Islet precursor cell (in vitro differentiated cells): Measurements from ENCODE around the gene ATXN3L.

Experiments used
- DNase-seq: peaks from one replicate; pipeline ENCODE4 v3.0.0-alpha.2; 2018

Gene ATXN3L

DNA sequence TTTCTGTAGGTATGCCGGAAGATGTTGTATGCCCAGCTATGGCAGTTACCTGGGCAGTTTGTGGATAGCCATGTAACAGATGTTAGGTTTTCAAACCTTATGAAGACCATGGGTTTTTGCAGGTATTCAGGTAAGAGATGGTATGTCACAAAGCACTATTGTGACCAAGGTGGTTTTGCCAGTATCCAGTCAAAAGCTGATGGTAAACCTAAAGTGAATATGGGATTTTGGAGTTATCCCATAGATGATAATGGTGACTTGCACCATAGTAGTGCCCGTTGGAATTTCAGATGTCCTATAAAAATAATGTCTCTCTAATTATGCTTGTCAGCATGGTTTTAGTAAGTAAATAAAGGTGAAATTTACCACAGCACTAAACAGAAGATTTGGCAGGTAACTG is at the start of gene ATXN3L:
Gene ATXN3L, minus strand, starts transcription at position 101 of the 400 bp plus-strand sequence. CDS start 119 bp downstream, outside the sequence.
- DNase-seq: no peak

DNA sequence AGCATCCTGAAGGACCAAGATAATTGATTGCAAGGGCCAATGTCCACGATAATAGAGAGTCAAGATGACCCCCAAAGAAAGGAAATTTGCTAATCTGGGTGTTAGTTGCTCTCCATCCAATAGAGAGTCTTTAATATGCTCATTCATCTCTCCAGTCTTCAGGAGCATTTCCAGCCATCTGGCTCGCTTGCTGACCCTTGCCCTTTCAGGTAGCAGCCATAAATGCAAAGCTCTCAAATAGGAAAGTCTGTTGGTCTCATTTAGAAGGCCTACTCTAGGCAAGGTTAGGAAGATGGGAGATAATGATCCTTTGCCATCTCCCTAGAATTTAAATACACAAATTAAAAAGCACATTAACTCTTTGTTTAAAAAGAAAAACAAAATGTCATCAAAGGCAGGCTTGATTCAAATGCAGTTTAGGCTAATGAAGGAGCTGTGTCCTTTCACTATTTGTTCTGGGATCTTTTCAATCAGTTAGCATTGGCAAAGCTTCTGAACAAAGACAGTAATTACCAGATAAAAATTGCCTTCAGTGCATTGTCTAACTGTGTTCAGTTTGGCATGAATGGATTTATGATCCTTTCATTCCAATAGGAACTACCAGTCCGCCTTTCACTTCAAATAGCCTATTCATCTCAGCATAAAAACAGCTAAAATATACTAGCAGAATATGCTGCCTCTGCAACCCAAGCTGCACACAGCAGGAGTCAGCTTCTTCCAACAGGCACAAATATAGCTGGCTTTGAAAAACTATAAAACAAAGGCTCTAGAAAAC is 49.6 kb upstream of the ATXN3L start:
- no peak for DNase-seq

DNA sequence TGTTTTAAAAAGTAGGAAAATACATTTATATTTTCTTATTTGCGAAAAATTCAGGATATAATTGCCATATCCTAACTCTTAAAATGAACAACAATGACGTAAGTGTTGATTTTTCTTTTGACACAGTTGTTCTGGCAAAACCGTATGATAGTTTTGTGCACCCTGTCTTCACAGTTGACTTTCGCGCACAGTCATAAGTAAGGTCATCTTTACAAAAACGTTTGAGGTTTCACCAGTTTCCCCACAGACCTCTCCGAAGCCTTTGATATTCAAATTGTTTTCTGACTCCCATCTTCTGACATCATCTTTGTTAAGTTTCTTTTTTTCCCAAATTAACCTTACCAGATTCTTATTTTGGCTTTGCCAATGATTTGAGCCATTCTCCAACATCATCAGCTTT is 48.1 kb upstream of the ATXN3L start:
- DNase-seq: no peak

DNA sequence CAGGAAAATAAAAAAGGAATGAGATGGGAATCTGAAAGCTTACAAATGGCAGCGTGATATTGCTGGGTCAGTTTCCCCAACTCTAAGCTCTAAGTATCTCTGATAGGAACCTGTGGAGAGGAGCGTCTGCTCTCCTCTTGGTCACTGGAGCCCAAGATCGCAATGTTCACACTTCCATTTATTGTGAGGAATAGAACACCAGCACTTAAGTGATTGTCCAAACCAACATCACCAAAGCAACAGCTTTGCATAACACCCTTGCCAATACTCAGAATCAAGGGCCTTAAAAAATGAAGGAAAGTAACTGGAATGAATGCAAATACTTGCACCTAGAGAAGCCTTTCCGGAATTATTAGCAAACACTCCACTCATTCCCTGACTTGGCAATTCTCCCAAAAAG is 46.8 kb upstream of the ATXN3L start:
- no peak for DNase-seq

DNA sequence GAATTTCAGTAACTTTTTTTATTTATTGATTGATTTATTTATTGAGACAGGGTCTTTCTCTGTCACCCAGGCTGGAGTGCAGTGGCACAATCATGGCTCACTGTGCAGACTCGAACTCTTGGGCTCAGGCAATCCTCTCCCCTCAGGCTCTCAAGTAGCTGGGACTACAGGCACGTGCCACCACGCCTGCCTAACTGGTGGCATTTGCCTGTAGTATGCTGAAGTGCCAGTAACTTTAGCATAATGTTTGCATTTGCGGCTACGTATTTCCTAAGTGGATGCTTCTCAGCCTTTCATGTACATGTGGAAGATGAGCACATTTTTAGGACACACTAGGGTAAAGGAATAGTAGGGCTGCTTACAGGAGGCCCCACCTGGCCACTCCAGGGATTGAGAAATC is 45.3 kb upstream of the ATXN3L start:
- DNase-seq: no peak

DNA sequence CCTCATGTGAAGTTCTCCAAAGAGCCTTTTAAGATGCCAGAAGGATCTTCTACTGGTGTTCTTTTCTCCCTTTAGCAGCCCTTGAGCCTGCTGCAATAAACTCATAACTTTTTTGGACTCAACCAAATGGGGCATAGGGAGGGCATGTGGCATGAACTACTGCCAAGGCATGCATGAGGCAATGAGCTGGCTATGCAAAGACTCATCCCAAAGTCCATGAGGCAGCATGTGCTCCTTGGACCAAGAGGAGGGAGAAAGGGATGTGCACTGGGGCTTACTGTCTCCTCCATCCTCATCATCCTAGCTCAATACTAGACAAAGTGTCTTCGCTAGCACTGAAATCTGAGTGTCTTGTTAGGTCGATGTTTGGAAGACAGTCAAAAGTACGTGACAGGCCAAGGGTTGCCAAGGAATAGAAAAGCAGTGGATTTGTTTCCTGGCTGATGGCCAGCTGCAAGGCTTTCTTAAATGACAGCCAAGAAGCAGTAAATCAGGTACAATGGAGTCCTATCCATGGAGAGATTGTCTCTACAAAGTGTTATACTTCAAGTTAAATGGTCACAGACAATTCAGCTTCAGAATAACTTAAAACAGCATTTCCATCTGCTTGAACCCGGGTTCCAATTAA is 44.5 kb upstream of the ATXN3L start:
- DNase-seq: no peak

DNA sequence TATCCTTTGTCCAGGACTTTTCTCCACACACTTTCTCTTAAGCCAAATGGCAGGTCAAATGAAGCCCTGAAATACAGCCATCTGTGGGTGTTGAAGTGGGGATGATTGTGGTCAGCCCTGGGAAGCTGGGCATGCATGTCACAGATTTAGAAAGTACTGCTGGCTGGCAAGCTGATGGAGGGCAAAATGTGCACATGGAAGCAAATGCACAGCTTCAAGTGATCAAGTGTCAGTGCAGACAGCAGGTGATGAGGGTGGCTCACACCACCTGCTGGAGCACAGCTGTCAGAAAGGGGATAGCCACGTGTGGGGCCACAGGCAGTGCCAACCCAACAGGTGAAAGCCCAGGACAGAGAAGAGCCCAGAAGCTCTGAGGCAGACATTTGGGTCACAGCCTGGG is 40.3 kb upstream of the ATXN3L start:
- no peak for DNase-seq

DNA sequence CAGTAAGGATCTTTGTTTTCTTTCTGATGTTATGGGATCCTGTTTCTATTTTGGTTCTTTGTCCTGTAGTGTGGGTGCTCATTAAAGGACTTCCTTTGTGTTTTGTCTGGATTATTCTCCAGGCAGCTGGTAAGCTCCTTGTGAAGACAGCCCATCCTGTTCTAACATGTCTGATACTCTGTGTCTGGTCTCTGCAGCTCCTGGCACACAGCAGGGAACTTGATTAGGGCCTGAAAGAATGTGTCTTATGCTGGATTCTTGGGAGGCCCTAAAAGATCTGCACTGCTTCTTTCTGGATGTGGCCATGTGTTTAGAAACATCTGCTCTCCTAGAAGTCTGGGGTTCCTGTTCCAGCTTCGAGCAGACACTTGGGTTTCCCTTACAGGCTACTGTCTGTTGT is 38.1 kb upstream of the ATXN3L start:
- DNase-seq: peak; percentile 90

DNA sequence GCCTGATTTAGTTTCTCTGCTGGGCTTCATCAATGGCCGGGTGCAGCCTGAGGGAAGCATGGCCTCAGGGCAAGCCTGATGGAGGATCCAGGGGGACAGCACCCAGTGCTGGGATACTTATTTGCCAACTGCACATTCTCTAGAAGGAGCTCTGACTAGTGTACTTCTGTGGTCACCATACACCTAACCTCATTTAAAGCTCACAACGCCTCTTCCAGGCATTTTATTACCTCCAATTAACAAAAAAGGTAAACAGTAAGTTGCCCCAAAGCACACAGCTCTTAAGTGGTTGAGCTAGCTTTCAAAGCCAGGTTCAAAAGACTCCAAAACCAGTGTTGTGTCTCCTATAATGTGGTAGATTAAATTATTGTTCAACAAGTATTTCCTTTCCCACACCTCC is 26.8 kb upstream of the ATXN3L start:
- DNase-seq: no peak

DNA sequence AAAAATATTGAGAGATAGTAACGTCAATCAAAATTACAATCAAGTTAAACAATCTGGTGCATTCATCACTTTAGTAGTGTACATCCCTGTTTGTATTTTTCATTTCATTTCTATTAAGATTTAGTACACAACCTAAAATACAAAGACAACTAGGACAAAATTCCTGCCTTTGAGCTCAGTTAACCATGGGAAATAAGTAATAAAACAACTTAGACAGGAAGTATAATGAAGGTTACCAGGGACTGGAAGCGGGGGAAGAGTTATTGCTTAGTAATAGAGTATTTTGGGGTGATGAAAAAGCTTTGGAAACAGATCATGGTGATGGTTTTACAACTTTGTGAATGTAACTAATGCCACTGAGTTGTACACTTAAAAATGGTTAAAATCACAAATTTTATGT is 25.6 kb upstream of the ATXN3L start:
- DNase-seq: no peak

DNA sequence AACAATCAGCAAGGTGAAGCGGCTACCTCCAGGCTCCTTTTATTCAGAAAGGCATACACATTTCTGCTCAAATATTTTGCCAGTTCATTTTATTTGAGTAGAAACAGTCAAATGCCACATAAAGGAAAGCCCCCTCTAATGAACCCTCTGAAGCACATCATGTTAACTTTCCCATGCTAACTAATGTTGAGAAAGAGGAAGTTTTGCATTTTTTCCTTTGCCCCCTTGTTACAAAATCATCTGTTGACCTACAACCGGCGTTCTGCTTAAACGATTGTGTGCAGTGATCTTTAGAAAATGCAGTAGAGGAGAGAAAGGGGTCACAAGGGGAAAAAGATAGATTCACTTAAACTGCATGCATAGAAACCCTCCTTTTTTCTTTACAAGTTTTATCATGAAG is 25.2 kb upstream of the ATXN3L start:
- no peak for DNase-seq

DNA sequence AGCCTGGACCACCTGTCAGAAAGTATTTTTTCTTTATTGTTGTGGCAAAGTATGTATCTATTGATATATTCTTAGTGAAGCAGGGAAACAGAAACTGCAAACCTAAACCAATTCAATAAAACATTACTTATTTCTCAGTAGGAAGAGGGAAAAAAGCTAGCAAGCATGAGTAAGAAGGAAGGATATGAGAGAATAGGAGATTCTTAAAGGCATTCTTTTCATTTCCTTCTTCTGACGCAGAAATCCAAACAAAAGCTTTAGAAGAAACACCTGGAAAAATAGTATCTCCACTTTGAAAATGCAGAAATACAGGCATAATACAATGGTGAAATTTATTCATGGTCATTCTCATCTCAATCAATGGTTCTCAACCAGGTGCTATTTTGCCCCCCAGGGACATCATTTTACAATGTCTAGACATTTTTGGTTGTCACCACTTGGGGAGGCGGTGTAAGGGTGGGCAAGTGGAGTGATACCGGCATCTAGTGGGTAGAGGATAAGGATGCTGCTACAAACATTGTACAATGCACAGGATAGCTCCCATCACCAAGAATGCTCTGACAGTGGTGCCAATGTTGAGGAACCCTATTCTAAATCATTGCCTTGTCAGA is 21.7 kb upstream of the ATXN3L start:
- no peak for DNase-seq

DNA sequence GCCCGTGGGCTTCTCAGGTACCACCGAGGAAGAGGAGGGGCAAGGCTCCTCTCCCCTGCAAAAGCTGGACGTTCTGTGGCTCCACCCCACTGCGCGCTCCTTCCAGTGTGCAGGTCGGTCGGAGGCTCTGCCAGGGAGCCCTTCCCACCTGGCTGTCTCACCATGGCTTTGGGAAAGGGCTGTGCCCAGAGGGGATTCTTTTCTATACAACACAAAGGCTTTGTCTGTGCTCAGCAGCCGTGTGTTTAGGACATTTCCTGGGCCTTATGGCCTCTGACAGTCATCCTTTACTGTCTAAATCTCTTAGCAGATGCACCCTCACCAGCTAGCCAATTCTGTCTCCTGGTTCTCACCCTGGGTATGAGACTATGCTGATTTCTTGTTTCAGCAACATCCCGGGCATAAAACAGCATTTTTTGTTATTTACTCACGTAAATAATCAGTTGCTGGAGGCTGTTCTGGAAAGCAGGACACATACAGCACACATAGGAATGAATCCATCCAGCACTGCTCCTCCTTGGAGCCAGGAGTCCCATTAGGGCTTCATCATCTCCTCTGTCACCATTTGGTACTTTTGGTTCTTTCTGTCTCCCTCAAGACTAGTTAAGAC is 20.4 kb upstream of the ATXN3L start:
- DNase-seq: peak; percentile 72

DNA sequence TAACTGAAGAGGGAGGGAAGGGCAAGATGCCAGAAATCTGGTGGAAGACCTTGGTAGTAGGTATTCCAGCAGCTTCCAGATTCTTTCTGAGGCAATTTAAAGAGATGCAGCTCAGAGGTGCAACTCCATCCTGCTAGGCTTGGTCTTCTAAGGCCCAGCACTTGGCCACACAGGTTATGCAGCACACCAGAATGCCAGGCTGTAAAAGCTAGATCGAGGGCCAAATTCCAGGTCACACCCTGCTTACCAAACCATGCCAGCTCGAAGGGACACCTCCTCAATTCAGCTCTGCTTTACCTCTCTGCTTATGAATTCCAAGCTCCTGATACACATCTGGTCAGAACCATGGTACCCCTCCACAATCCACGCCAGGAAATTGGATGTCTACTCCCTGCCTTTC is 19.8 kb upstream of the ATXN3L start:
- no peak for DNase-seq

DNA sequence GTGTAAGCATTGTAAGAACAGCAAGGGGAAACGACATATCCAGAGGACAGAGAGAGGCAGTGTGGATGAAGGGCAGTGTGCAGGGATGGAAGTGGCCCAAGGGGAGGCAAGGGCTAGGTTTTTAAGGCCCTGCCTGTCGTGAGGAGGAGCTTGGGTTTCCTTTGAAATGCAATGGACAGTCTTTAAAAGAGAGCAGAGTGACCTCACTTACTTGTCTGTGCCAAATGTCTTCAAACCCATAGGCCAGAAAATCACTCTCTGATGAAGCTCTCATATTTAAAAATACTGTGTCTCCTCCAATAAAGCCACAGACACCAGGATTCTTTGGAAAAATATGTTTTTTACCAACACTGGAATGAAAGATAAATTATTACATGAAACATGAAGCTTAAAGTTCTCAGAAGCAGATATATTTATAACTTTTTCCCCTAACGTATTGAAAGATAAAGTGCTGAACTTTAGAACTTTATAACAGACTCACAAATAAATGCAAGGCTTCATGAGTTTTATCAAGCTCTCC is 19.2 kb upstream of the ATXN3L start:
- no peak for DNase-seq

DNA sequence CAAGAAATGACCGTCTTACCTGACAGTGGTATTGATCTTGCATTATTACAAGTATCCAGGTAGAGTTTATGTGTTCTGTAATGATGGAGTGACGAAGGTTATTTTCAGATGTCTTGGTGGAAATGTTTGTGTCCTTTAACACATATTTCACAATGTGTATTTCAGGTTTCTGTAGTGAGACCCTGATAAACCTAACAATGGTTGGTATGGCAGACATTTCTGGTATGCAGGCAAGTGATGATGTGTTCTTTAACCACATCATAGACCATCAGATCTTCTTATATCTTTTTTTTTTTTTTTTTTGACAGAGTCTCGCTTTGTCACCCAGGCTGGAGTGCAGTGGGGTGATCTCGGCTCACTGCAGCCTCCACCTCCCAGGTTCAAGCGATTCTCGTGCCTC is 14.6 kb upstream of the ATXN3L start:
- no peak for DNase-seq

DNA sequence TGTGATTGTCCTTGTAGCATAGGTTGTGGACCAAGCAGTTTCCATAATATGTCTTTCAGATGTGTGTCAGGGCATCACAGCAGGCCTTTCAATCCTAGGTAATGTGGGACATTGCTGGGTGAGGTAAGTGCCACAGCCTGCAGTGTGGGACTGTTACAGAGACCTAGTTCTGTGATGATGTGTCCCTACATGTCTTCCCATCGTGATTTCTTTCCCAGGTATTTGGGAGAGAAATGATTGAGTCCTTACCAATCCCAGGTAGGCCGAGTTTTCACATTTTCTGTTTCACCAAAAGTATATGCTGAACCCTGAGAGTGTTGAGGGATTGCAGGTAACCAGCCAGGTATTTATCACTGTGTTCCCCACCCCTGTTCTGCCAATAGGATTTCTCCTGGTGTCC is 10.6 kb upstream of the ATXN3L start:
- no peak for DNase-seq

DNA sequence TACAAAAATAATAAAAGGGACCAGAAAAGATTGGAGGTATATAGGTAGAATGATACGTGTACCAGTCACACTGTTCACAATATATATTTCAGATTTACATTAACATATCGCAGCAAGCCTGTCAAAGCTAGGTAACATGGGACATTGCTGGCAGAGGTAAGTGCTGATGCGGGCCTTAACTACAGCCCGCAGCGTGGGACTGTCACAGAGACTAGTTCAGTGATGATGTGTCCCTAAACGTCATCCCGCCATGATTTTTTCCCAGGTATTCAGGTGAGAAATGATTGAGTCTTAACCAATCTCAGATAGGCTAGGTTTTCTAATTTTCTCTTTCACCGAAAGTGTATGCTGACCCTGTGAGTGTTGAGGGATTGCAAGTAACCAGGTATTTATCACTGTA is 7.8 kb upstream of the ATXN3L start:
- no peak for DNase-seq

DNA sequence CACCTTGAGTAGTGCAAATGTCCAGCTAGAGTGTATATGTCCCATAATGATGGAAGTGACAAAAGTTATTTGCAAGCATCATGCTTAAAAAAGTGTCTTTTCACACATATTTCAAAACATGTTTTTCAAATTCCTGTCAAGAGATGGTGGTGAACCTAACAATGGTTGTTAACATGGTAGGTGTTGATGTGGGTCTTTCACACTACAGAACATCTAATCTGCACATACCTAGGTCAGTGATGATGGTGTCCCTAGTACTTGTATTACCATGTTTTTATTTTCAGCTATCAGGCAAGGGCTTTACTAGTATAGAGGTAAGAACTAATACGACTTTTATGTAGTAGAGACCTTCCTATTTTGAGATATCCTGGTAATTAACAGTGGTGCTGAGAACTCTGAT is 3.4 kb upstream of the ATXN3L start:
- DNase-seq: no peak

DNA sequence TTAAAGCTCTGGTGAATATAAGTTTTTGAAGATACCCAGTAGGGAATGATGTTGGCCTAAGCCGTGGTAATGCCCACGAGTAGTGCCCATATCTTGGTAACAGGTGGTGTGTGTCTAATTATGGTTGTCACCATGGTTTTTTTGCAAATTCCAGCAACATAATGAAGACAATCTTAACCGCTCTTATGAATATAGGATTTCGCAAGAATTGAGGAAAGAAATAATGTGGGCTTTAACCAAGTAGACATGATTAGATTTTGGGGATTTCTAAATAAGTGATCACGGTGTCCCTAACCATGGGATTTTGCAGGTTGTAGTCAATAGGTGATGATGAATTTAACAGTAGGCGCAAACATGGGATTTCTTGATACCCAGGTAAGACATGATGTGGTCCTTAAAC is 2.5 kb downstream of the ATXN3L start:
- no peak for DNase-seq

DNA sequence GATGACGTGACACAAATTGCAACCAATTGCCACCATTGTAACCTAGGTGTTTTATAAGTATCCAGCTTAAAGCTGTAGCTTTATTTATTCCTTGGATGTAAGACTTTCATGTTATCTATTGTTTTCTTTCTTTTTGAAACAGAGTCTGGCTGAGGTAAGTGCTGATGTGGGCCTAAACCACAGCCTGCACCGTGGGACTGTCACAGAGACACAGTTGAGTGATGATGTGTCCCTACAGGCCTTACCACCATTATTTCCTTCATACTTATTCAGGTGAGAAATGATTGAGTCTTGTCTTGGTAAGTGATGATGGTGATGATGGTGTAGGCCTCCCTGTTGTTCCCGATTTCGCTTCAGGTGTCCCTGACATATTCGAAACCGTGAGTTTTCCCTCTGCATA is 8.3 kb downstream of the ATXN3L start:
- no peak for DNase-seq

DNA sequence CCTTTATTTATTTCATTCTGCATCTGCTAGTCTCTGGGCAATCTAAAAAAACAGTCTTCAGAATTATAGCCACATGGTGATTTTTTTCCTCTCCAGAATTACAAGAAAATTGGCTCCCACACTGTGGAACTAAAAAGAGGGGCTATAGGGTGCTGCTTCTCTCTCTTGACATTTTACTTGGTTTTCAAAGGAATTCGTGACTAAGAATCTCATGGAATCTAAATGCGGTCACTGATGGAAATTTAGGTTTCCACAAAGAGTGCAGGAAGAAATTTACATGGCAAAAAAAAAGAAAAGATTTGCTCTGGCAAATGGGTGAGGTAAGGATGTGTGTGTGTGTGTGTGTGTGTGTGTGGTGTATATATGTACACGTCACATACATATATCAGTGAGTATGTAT is 10.2 kb downstream of the ATXN3L start:
- no peak for DNase-seq

DNA sequence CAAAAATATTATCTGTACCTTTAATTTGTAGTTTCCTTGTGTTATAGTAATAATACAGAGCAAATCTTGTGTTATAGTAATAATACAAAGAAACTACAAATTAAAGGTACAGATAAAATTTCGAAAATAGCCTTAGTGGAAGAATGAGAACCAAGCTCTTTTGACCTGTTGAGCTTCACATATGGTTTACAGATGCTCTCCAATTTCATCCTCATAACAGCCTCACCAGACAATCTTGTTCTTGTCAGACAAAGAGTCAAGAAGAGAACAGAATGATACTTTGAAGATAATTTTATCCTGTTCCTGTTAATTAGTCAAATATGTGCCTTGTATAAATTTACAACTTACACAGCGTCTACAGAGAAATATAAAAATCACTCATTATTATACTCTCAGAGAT is 12.8 kb downstream of the ATXN3L start:
- no peak for DNase-seq

DNA sequence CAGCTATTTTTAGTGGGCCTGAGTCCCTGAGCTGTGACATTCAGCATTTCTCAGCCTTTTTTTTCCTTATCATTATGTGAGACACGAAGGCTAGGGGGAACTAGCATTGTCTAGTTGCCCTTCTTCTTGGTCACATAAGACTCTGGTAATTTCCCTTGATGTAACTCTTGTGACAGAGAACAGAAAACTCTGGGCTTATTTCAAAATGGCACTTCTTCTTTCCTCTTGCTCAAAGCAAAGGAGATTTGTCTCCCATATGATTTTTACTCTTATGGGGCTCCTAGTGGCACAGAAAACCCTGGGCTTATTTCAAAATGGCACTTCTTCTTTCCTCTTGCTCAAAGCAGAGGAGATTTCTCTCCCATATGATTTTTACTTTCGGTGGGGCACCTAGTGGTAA is 14.7 kb downstream of the ATXN3L start:
- DNase-seq: no peak
